Fibroblast of pulmonary artery (primary cell): Measurements from ENCODE around the gene KRT12.
"Not testable (repeated sequence)": the region's sequence is repeated elsewhere in the genome, so short reads cannot be mapped to it uniquely, and the experiment has no call there.

ENCODE experiments used
- DNase-seq: peaks from one replicate; pipeline ENCODE4 v3.0.0-alpha.2; 2010; ENCODE audit warnings: low read depth
- H3K4me3 ChIP-seq: replicated peaks from 2 replicates; pipeline ENCODE4 v1.5.1; 2011; ENCODE audit warnings: low read depth, mild to moderate bottlenecking, control low read depth, low read length, moderate library complexity
- TF ChIP-seq, protein P1 (sequence below): IDR thresholded peaks from 2 replicates; pipeline ENCODE4 v1.5.1; 2011; ENCODE audit warnings: mild to moderate bottlenecking, control low read depth, low read length, inconsistent platforms; ENCODE audit errors: missing control alignments

KRT12 gene

GRCh38 chr17:40873255-40873654 is 6.2 kb upstream of the KRT12 start:
- H3K4me3 ChIP-seq: no peak overlapping the region
- TF ChIP-seq, protein P1, sequence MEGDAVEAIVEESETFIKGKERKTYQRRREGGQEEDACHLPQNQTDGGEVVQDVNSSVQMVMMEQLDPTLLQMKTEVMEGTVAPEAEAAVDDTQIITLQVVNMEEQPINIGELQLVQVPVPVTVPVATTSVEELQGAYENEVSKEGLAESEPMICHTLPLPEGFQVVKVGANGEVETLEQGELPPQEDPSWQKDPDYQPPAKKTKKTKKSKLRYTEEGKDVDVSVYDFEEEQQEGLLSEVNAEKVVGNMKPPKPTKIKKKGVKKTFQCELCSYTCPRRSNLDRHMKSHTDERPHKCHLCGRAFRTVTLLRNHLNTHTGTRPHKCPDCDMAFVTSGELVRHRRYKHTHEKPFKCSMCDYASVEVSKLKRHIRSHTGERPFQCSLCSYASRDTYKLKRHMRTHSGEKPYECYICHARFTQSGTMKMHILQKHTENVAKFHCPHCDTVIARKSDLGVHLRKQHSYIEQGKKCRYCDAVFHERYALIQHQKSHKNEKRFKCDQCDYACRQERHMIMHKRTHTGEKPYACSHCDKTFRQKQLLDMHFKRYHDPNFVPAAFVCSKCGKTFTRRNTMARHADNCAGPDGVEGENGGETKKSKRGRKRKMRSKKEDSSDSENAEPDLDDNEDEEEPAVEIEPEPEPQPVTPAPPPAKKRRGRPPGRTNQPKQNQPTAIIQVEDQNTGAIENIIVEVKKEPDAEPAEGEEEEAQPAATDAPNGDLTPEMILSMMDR: no peak
- no peak for DNase-seq

DNA sequence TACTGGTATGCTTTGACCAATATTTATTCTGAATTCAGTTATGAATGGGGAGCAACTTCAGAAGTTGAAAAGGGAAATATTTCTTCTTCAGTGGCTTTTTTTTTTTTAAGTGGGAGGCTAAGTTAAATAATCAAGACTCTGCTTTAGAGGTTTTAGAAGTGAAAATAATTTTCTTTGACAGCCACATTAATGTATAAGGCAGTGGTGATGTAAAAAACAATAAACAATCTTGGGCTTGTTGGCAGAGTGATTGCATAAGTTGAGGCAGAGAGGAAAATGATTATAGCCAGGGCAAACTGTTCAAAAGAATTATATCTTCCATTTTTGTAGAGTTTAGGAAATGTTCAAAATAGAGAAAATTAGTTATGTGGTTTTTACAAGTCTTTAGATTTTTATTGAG is 5.4 kb upstream of the KRT12 start:
- H3K4me3 ChIP-seq: no peak overlapping the region
- DNase-seq: no peak
- TF ChIP-seq, protein P1: no peak

- no peak for DNase-seq
- TF ChIP-seq, protein P1: no peak
- H3K4me3 ChIP-seq: no peak overlapping the region
Observed at GRCh38 chr17:40871316-40871715, 4.3 kb upstream of the KRT12 start.

GRCh38 chr17:40870136-40870535 is 3.1 kb upstream of the KRT12 start:
- no peak overlapping the region for H3K4me3 ChIP-seq
- TF ChIP-seq, protein P1: no peak
- DNase-seq: no peak

GRCh38 chr17:40864661-40865390 is 2.2 kb downstream of the KRT12 start:
- no peak overlapping the region for H3K4me3 ChIP-seq
- TF ChIP-seq, protein P1: no peak
- no peak for DNase-seq

- TF ChIP-seq, protein P1: peak; percentile 43
- DNase-seq: peak; percentile 10
- H3K4me3 ChIP-seq: no peak overlapping the region
Observed at GRCh38 chr17:40862985-40863733, 3.9 kb downstream of the KRT12 start.

DNA sequence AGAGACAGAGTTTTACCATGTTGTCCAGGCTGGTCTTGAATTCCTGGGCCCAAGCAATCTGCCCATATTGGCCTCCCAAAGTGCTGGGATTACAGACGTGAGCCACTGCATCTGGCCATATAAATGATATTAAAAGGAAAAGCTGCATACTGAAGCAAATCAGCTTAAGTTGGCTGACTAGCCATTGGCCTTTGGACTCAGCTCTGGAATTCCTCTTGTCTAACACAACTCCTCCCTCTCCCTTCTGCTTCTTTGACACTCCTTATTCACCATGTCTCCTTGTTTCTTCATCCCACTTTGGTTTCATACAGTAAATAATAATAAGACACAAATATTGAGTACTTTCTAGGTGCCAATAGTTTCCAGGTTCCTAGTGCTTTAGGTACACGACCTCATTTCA is 7.5 kb downstream of the KRT12 start:
- no peak overlapping the region for H3K4me3 ChIP-seq
- no peak for DNase-seq
- TF ChIP-seq, protein P1: no peak

GRCh38 chr17:40858667-40859066 is 8.4 kb downstream of the KRT12 start:
- H3K4me3 ChIP-seq, DNase-seq: not testable (repeated sequence)
